Ecto neural progenitor cell (in vitro differentiated cells): ENCODE results near the gene APOA4.
"Not testable (repeated sequence)": the region's sequence is repeated elsewhere in the genome, so short reads cannot be mapped to it uniquely, and the experiment has no call there.

Experiments
- DNase-seq: peaks from one replicate; pipeline ENCODE4 v3.0.0-alpha.2; 2018; ENCODE audit warnings: low spot score

Gene APOA4

DNA sequence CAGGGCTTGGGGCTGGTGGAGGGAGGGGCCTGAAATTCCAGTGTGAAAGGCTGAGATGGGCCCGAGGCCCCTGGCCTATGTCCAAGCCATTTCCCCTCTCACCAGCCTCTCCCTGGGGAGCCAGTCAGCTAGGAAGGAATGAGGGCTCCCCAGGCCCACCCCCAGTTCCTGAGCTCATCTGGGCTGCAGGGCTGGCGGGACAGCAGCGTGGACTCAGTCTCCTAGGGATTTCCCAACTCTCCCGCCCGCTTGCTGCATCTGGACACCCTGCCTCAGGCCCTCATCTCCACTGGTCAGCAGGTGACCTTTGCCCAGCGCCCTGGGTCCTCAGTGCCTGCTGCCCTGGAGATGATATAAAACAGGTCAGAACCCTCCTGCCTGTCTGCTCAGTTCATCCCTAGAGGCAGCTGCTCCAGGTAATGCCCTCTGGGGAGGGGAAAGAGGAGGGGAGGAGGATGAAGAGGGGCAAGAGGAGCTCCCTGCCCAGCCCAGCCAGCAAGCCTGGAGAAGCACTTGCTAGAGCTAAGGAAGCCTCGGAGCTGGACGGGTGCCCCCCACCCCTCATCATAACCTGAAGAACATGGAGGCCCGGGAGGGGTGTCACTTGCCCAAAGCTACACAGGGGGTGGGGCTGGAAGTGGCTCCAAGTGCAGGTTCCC is 6.5 kb upstream of the APOA4 start, which contains the start of gene APOC3:
Gene APOC3 (plus strand): TSS at position 383 of the 659 bp plus-strand sequence. CDS start 676 bp downstream, outside the sequence.
- DNase-seq = no peak

GRCh38 chr11:116828632-116829524 is 5.8 kb upstream of the APOA4 start:
- DNase-seq = no peak

DNA sequence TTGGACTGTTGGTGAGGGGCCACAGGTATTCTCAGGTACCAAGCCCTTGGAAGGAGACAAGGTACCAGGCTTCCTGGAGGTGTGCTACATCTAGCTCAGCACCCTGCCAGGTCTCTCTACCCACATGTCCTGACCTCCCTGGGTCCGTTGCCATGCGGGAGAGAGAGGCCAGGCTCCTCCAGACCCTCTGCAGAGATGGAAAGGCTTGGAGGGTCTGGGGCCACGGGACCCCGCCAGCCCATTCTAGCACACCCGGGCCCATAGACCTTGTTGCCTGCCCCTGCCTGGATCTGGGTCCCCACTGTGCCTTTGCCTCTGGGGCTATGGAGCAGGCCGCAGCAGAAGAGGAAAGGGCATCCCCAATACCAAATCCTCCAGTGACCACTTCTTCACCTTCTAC is 4.4 kb upstream of the APOA4 start:
- DNase-seq = no peak

- no peak for DNase-seq
These were observed 3.8 kb upstream of the APOA4 start for GRCh38 chr11:116826751-116827431.

GRCh38 chr11:116825854-116826750 is 3.0 kb upstream of the APOA4 start:
- no peak for DNase-seq

DNA sequence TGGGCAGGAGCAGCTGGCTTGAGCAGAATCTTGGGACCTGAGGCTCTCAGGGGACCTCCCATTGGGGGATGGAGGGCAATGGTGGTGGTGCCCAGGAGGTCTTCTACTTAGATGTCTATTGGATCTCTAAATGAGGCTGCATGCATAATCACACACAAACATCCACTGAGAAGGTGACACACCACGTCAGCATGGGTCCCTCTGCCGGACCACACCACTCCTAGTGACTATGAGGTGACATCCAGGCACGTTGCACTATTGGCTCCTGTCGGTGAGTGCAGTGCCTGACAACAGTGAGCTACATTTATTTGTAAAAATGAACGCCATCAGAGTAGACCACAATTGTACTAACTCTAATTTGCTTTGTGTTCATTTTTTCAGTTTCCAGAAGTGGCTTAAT is 2.3 kb upstream of the APOA4 start:
- DNase-seq = no peak

DNA sequence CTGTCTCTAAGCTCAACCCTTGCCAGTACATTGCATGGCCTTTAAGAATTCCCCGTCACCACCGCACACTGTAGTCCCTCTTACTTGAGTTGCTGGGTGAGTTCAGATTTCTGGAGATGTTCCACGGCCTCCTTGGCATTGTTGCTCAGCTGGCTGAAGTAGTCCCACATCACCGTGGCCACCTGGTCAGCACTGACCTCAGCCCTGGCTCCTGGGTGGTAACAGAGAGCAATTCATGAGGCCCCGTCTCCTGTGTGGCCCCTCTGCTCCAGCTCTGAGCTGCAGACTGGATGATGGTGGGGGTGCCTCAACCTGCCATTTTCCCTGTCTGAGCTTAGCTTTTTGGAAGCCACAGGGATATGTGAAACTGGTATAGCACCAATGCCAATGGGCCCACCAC is 529 bp downstream of the APOA4 start:
- no peak for DNase-seq

DNA sequence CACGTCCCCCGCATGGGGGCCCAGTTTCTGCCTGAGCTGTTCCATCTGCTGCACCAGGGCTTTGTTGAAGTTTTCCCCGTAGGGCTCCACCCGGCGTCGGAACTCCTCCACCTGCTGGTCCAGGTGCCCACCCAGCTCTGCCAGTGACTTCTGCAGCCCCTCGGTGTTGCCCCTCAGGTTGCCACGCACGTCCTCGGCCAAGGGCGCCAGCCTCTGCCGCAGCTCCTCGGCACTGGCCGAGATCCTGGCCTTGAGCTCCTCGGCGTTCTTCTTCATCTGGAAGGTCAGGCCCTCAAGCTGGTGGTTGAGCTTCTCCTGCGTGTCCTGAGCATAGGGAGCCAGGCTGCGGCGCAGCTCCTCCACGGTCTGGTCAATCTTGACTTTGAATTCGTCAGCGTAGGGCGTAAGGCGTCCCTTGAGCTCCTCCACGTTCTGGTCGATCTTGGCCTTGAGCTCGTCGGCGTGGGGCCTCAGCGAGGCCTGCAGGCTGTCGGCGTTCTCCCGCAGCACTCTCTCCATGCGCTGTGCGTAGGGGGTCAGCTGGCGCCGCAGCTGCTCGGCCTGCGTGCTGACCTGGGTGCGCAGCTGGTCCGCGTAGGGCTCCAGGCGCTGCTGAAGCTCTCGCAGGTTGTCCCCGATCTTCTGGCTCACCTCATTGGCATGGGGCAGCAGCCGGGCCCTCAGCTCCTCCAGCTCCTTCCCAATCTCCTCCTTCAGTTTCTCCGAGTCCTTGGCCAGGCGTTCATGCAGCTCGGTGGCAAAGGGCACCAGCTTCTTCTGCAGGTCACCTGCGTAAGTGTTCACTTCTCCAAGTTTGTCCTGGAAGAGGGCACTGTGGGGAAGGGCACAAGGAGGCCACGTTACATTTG is 1.8 kb downstream of the APOA4 start:
- DNase-seq = no peak

GRCh38 chr11:116819049-116819448 is 4.1 kb downstream of the APOA4 start:
- no peak for DNase-seq

- no peak for DNase-seq
These were observed 8.6 kb downstream of the APOA4 start for GRCh38 chr11:116814502-116814901.

DNA sequence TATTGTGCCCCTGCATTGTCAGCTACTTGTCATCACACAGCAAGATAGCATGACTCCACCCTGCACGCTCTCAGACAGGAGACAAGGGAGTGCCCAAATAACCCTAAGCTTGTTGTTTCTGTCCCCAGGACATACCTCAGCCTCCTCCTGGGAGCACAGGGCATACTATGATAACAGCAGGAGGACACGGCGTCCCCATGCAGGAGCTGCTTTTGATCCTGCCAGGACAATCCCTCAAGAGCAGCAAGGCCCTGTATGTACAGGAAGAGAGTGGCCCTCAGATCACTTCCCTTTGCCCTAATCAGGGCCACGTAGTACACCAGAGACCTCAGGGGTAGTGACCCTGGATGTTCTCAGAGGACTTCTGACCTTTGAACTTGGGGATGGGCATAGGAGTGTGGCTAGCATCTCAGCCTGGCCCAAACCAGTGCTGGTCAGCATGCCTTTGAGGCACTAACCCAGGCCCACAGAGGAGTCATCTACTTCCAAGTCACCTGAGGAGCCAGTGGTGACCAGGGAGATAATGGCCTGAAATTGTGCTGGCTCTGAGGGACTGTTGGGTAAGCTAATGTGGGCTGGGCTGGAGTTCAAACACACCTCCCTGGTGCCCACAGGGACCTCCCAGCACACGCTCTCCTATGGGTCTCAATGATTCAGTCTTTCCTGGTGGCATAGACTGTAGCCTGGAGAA is 9.2 kb downstream of the APOA4 start:
- no peak for DNase-seq

DNA sequence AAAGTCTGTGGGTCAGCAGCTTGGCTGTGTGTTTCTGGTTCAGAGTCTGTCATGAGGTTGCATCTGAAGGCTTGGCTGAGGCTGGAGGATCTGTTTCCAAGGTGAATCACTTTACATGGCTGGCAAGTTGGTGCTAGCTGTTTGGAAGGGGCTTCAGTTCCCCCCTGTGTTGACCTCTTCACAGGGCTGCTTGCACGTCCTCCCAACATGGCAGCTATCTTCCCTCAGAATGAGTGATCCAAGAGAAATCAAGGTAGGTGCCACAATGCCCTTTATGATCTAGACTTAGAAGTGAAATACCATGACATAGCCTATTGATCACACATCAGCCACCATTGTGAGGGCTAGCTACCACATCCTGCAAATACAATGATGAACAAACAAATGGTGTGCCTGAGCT is 9.9 kb downstream of the APOA4 start:
- no peak for DNase-seq

- no peak for DNase-seq
These were observed 11.0 kb downstream of the APOA4 start for GRCh38 chr11:116812109-116812508.

DNA sequence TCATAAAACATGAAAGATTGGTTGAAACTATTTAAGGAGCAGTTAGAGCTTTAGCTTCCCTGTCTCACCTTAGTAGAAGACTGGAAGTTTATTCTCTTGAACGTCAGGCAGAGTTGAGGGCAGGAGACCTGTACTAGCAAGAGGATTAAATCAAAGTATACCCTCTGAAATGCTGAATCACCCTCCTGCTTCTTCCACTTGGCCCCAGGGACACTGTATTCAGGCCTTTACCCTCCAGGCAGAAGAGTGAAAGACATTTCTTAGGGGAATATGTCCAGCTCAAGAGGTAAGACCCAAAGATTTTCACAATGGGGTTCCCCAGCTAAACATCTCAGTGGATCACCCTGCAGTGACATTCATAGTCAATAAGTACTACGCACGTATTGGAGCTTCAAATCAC is 11.9 kb downstream of the APOA4 start:
- DNase-seq = no peak

GRCh38 chr11:116808262-116809175 is 14.6 kb downstream of the APOA4 start:
- DNase-seq = no peak

GRCh38 chr11:116807601-116808261 is 15.4 kb downstream of the APOA4 start:
- DNase-seq = no peak

GRCh38 chr11:116804001-116804400 is 19.1 kb downstream of the APOA4 start:
- no peak for DNase-seq

DNA sequence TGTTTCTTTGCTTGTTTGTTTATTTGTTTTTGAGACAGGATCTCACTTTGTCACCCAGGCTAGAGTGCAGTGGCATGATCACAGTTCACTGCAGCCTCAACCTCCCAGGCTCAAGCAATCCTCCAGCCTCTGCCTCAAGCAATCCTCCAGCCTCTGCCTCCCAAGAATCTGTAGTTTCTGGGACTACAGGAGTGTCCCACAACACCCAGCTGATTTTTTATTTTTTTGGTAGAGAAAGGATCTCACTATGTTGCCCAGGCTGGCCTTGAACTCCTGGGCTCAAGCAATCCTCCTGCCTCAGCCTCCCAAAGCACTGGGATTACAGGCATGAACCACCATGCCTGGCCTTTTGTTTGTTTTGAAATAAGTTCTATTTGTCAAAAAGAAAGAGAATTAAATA is 21.4 kb downstream of the APOA4 start:
- not testable (repeated sequence) for DNase-seq

DNA sequence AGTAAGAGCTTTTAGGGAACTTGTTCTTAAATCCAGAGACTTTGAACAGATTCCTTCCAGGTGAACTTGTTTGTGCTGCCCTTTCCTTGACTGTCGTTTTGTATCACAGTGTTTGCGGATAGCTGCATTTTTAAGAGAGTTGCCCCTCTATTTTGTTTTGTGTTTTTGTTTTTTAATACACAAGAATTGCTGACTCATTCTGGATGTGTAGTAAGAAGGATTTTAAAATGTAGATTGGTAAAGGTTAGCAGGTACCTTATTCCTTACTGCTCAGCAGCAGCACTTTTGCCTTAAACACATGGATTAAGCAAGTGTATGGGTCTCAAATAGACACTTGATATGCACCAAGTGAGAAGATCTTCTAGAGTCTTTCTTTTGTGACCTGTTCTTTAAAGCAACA is 22.5 kb downstream of the APOA4 start:
- no peak for DNase-seq
